ENCODE measurements around the gene HOXC11. TPM values are rescaled to one million over a fixed set of nuclear protein-coding genes. Genes with fewer than 3 reads are reported as not detected.

HOXC11 gene
- total RNA-seq, 4 donors from 2014 or later: not detected

GRCh38 chr12:53940443-53941014 is 32.4 kb upstream of the HOXC11 start:
- Histone ChIP-seq H3K36me3 (no peaks in the 10 kb centered on the region), H3K27ac (no peak overlapping the region), H3K27me3 (peaks cover 29 to 100% (median 58%) of the 10 kb centered on the region in 4 donors), H3K9me3 (no peaks in the 10 kb centered on the region), H3K4me1 (peaks cover 8 to 36% (median 15%) of the 10 kb centered on the region in 3 donors), H3K4me3 (no peak overlapping the region)
- 15 to 18% methylated on average over 3 to 8 of the region's 9 CpGs for WGBS, 2 donors
- no peak for DNase-seq
- TF ChIP-seq POLR2A (IDR thresholded peaks at IDR 0.05) (no peak), CTCF (IDR thresholded peaks at IDR 0.05) (no peak)
- intact Hi-C loops (cut with DNase I): no loop called here

GRCh38 chr12:53941187-53941586 is 31.7 kb upstream of the HOXC11 start:
- TF ChIP-seq CTCF (IDR thresholded peaks at IDR 0.05) (no peak), POLR2A (IDR thresholded peaks at IDR 0.05) (no peak)
- no peak overlapping the region for H3K4me3 ChIP-seq
- peaks cover 6 to 30% (median 9%) of the 10 kb centered on the region in 3 donors for H3K4me1 ChIP-seq
- no peak for DNase-seq
- H3K27ac ChIP-seq: no peak overlapping the region
- H3K27me3 ChIP-seq: peaks cover 27 to 100% (median 56%) of the 10 kb centered on the region in 4 donors
- H3K9me3 ChIP-seq: no peaks in the 10 kb centered on the region
- no peaks in the 10 kb centered on the region for H3K36me3 ChIP-seq
- intact Hi-C loops (cut with DNase I): no loop called here

DNA sequence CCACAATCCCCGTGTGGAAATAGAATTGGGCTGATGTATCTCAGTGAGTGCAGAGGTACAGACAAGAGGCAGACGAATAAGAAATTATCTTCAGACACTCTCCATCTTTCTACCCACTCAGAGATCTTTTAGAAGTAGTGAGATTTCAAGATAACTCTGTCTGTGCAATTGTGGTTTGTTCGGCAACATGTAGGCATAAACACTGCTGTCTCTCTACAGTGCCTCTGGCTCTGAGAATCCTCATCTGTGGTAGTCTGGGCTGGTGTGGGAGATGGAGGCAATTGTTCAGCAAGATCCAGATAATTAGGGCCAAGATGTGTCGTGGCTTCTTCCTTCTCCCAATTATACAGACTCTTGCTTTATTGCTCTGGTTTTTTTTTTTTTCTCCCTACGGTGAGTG is 31.2 kb upstream of the HOXC11 start:
- Histone ChIP-seq H3K4me3 (no peak overlapping the region), H3K27ac (no peak overlapping the region), H3K27me3 (peaks cover 23 to 100% (median 55%) of the 10 kb centered on the region in 4 donors), H3K9me3 (no peaks in the 10 kb centered on the region), H3K4me1 (peaks cover 6 to 30% (median 9%) of the 10 kb centered on the region in 3 donors), H3K36me3 (no peaks in the 10 kb centered on the region)
- DNase-seq: no peak
- 15 to 26% methylated on average over 5 of the region's 5 CpGs for WGBS, 2 donors
- TF ChIP-seq POLR2A (IDR thresholded peaks at IDR 0.05) (no peak), CTCF (IDR thresholded peaks at IDR 0.05) (no peak)
- intact Hi-C loops (cut with DNase I): no loop called here

GRCh38 chr12:53942467-53942997 is 30.4 kb upstream of the HOXC11 start:
- TF ChIP-seq CTCF (IDR thresholded peaks at IDR 0.05) (no peak), POLR2A (IDR thresholded peaks at IDR 0.05) (no peak)
- 18 to 20% methylated on average over 2 of the region's 2 CpGs for WGBS, 2 donors
- no peak overlapping the region for H3K27ac ChIP-seq
- no peak overlapping the region for H3K4me3 ChIP-seq
- peaks cover 23 to 100% (median 54%) of the 10 kb centered on the region in 4 donors for H3K27me3 ChIP-seq
- intact Hi-C loops (cut with DNase I): no loop called here
- H3K9me3 ChIP-seq: no peaks in the 10 kb centered on the region
- DNase-seq: no peak
- peaks cover 6 to 30% (median 9%) of the 10 kb centered on the region in 3 donors for H3K4me1 ChIP-seq
- H3K36me3 ChIP-seq: no peaks in the 10 kb centered on the region

- Histone ChIP-seq H3K36me3 (no peaks in the 10 kb centered on the region), H3K4me3 (no peak overlapping the region), H3K27ac (no peak overlapping the region), H3K27me3 (peaks cover 13 to 100% (median 45%) of the 10 kb centered on the region in 4 donors), H3K9me3 (no peaks in the 10 kb centered on the region), H3K4me1 (peaks cover 0 to 16% (median 4%) of the 10 kb centered on the region in 3 donors)
- no peak for TF ChIP-seq CTCF (IDR thresholded peaks at IDR 0.05)
- intact Hi-C loops (cut with DNase I): no loop called here
- DNase-seq: no peak
- WGBS, 2 donors: 10 to 25% methylated on average over 3 to 4 of the region's 4 CpGs
Observed at GRCh38 chr12:53944209-53944608, 28.7 kb upstream of the HOXC11 start.

All from esophagus squamous epithelium (tissue), 5 donors.